Stimulated activated CD4-positive, alpha-beta T cell treated with anti-CD3 and anti-CD28 coated beads, TNF-alpha, amount 100 ng/mL, for 24 hours (primary cell): ENCODE measurements around the gene BCL2L13.
"Not testable (repeated sequence)": the region's sequence is repeated elsewhere in the genome, so short reads cannot be mapped to it uniquely, and the experiment has no call there.

ENCODE experiments used
- DNase-seq, 3 experiments: peaks; one replicate each; pipeline ENCODE4 v3.0.0-alpha.2; 2020; ENCODE audit warnings: low read depth in 3 of 3

The BCL2L13 gene

DNA sequence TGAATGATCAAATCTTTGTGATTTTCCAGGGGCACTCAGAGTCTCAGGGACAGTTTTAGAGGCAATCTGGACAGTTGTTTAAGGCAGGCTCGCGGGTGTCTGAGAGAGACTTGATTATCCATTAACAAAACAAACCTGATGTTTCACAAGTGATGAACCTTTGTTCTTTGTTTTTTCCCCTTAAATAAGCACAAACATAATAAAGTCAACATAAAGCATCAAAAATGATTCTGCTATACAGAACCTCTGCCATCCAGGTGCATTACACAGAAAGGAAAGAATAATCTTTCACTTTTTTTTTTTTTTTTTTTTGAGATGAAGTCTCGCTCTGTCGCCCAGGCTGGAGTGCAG, 122.6 kb downstream of the BCL2L13 start:
- no peak for DNase-seq

GRCh38 chr22:17763442-17763841, 124.9 kb downstream of the BCL2L13 start:
- not testable (repeated sequence) for DNase-seq

DNA sequence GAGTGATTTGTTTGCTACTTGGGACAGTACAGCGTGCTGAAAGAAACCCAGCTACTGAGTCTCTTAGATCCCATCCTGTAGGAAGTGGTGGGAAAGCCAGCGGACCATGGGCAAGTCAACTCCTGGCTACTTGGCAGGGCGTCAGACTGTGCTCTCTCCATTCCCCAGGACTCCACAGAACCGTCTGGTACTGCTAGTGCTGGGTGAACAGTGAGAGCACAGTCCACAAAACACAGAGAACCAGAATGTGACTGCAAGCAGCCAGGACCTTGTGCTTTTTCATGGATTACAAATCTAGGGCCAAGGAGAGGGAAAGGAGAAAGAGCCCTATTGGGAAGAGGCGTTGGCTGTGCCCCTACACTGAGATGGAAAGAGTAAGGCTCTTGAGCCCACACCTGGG, 125.5 kb downstream of the BCL2L13 start:
- DNase-seq = no peak

DNA sequence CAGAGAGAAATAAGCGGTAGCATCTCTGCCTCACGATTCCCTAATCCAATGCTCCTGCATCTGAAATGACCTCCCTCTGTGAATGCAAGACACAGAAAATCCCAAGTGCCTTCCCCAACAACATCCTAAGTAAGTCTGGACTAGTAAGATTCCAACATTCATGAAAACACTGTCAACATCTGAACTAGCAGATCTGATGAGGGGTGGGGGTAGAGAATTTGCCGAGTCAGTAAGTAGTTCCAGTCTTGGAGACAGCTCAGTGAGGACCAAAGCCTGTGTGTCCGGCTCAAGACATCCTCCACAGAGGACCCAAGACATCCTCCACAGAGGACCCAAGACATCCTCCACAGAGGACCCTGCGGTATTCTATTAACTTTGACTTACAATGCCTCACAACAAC, 126.3 kb downstream of the BCL2L13 start:
- DNase-seq = not testable (repeated sequence)

DNA sequence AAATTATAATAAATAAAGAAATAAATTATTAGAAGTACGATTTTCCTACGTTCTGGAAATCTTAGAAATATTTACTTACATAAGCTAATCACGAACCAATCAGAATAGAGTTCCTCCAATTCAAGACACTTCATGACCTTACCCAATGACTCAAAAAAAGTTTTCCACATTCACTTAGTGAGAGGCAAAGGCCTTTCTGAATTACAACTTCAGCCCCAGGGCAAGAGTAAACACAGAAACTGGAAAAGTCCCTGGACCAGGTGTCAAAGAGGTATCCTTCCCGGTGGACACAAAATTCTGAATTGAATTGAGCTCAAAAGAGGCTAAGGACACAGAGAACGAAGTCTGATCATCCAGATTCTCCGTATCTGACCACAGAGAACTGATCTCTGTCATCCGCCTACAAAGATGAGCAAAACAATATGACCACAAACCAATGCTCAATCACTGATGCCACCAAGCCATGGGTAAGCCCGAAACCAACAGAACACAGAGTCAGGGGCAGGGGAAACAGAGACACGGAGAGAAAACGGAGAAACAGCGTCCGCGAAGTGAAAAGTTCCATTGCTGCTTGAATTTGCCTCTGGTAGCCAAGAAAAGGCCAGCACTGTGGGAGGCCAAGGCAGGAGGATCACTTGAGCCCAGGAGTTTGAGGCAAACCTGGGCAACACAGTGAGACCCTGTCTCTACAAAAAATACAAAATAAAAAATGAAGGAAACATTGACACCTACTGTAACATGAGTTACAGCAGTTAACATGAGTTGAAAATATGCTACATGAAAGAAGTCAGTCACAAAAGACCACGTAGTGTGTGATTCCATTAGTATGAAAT, 128.9 kb downstream of the BCL2L13 start:
- peak in 2 of 3 experiments; percentile 52 to 57 for DNase-seq

- DNase-seq = no peak
Measured at GRCh38 chr22:17769013-17769715, 130.6 kb downstream of the BCL2L13 start.

DNA sequence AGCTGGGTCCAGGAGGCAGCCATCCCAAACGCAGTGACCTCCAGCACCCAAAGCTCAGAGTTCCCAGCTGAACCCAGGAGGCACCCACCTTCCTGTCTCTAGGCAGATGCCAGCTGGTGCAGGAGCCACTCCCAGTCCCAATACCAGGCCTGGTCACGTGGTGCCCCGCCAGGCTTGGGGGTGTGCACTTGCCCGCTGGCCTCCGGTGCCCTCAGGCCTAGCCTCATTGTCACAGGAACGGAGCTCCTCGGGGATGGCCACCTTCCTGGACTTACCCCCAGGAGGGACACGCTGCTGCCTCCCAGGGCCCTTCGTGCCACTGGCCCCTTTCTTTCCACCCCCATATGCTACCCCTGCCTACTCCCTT, 131.1 kb downstream of the BCL2L13 start:
- no peak for DNase-seq

GRCh38 chr22:17770180-17771077, 131.9 kb downstream of the BCL2L13 start:
- no peak for DNase-seq

DNA sequence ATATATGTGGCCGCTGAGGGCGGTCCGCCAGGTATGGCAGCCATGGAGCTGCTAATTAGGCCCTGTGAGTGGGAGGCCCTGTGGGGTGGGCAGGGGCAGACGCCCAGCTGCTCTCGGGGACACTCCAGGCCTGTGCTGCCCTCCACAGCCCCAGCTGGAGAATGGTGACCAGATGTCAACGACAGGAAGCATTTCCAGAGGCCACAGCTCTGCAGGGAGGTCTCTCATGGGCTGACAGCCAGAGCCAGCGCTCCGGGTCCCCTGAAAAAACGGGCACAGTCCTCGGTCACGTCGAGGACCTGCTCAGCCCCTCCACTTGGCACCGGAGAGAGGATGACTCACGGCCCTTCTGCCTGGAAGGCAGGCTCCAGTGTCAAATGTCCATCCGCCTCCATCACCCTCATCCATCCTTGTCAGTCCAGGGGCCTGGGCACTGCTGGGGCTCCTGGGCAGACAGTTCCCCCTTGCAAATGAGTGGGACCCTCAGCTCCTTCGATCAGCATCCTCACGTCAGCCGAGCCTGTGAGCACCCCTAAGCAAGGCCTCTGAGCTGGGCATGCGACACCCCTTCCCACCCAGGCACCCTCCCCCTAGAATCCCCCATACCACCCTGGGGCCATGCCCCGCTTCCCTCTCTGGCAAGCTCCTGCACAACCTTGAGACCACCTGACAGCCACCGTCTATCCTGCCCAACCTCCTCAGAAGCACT, 133.8 kb downstream of the BCL2L13 start:
- no peak for DNase-seq

GRCh38 chr22:17772958-17773605, 134.5 kb downstream of the BCL2L13 start:
- DNase-seq = no peak

DNA sequence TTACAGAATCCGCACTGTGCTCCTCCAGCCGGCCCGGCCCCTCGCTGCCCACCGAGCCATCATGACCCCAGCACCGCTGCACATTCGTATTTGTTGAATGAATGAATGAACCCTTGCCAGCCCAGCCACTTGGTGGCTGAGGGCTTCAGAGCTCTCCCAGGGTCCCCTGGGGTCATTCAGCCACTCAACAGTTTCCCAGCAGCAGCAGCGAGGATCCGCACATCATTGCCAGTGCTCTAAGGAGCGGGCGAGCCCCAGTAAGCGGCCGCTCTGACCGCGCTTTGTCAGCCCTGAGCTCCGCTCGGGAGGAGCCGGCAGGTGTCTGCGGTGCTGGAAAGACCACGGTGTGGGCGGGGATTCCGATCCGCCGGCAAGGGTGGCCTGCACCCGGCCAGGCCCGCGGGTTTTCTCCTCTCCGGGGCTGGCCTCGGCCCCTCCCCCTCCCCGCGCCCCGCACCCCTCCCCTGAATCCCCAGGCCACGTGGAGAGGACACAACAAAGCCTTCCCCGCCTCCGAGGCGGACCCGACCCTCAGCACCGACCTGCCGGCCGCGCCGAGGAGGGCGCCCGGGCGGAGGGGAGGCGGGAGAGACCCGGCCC, 135.1 kb downstream of the BCL2L13 start:
- peak in 2 of 3 experiments; percentile 25 to 67 for DNase-seq

DNA sequence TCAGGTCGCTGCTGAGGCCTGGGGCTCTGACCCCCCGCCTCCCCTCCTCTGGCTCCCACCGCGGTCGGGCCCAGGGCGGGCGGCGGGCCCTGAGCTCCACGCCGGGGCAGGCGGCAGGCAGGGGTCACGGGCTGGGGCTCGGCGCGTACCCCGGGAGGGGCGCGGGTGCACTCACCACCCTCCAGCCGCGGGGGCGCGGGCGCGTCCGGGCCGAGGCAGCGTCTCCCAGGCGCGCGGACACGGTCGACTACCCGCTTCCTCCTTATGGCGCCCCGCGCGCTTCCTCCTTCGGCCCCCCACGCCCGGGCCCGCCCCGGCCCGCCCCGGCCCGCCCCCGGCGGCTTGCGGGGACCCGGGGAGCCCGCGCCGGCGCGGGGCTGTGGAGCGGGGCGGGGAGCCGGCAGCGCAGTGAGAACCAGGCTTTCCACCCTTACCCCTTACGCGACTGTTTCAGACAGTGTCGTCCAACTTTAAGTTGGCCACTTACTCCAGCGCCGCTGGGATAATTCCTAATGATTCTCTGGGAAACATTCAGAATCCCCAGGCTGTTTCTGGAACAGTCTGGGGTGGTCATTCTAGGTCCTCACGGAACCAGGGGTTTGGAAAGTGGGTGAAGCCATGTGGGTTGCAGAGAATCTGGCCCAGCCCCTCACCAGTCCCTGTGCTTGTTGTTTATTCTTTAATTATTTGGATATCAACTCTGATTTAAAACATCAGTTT, 135.8 kb downstream of the BCL2L13 start, which contains the start of gene BID:
BID (minus strand) TSS at position 264 of the 720 bp plus-strand sequence. CDS start 24,353 bp downstream, outside the sequence.
- no peak for DNase-seq

DNA sequence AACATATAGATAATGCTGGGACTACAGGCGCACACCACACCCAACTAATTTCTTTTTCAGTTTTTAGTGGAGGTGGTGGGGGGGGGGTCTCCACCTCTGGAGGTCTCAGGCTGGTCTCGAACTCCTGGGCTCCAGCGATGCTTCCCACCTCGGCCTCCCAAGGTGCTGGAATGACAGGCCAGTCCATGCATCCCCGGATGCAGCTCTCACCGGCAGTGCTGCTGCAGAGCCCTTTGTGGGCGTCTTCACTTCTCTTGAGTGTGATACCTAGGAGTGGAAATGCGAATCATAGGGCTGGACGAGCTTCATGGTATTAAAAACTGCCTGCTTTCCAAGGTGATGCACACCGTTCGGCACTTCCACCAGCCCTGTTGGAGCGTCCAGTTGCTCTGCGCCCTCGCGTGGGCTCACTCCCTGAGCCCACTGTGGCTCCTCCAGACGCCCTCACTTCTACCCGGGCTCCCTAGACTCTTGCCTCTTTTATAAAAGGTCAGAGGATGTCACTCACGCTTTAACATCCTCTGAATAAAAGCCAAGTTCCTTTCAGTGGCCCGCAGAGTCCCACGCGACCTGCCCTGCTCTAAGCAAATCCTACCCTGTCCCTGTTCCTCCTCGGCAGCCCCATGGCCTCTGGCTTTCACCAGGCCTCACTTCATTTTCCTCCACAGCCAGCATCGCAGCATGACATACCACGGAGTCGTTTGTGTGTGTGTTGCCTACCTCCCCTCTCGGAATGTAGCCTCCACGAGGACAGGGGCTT, 136.5 kb downstream of the BCL2L13 start:
- DNase-seq = no peak

DNA sequence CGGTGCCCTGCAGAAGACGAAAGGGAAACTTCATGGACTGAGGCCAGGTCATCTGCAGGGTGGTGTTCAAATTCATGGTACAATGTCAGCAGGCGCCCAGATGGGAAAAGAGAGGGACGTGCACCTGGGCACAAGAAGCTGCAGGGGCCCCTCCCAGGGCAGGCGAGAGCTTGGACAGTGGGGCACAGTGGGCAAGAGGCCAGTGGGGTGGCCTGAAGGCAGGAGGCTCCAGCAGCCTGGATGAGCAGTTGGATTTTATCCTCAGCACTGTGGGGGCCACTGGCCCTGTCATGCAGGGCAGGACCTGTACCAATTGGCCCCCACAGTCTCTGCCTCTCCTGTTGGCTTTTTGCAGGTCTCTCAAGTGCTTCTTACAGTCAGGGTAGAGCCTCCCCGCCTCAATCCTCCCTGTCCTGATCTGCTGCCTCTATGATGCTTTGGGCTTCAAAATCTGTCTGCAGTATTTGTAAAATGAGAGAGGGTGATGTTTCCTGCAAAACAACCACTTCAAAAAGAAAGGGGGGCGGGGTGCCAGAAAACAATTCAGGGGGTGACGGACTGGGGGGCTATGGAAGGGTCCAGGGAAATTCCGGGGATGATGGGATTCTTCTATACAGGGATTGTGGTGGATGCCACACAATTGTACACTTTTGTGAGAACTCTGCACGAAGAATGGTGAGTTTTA, 137.4 kb downstream of the BCL2L13 start:
- no peak for DNase-seq

- DNase-seq = peak; percentile 40 to 63 (median 52)
Measured at GRCh38 chr22:17777005-17777716, 138.6 kb downstream of the BCL2L13 start.

GRCh38 chr22:17777717-17778044, 139.1 kb downstream of the BCL2L13 start:
- DNase-seq = no peak

DNA sequence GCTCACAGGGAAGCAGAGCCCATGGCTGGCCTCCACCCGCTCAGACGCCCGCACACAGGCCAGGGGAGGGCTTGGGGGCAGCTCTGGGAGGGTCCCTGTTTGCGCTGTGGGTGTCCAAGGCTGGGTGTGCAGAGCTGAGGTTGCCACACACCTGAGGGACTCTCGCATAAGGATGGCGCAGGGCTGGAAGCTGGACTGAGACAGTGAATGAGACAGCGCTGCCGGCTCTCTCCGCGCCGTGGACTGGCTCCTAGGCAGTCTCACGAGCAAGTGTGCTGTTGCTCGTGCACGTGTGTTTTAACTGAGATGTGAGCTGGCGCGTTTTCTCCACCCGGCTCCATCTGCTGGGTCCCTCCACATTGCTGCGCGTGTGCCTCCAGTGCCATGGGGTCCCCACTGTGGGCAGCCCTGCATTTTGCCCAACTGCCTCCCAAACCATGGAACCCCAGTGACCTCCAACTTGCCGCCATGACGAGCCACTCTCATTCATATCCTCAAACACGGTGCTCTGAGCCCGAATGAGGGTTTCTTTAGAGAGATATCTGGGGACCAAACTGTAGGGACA, 139.9 kb downstream of the BCL2L13 start:
- no peak for DNase-seq
